ENCODE data around the gene TSPAN33.
"Not testable (repeated sequence)": the region's sequence is repeated elsewhere in the genome, so short reads cannot be mapped to it uniquely, and the experiment has no call there.

TSPAN33 gene

GRCh38 chr7:129144095-129144833, at the start of gene TSPAN33:
TSS of gene TSPAN33 (plus strand) at chr7:129144707. CDS start at chr7:129144981, 274 bp downstream.
- DNase-seq, result peak in 50 of 51 donors; percentile 21 to 90 (median 76)

GRCh38 chr7:129095258-129095657, 49.2 kb upstream of the TSPAN33 start:
- DNase-seq, result no peak

GRCh38 chr7:129098409-129099084, 46.0 kb upstream of the TSPAN33 start:
- DNase-seq, result no peak

GRCh38 chr7:129100827-129101166, 43.7 kb upstream of the TSPAN33 start:
- no peak for DNase-seq

GRCh38 chr7:129101746-129102145, 42.8 kb upstream of the TSPAN33 start:
- no peak for DNase-seq

GRCh38 chr7:129103561-129104324, 40.8 kb upstream of the TSPAN33 start:
- DNase-seq, result no peak

GRCh38 chr7:129108581-129108980, 35.9 kb upstream of the TSPAN33 start:
- no peak for DNase-seq

- peak in 15 of 51 donors; percentile 3 to 41 (median 14) for DNase-seq
Measured at GRCh38 chr7:129110258-129110981, 34.1 kb upstream of the TSPAN33 start.

- no peak for DNase-seq
Measured at GRCh38 chr7:129110982-129111376, 33.5 kb upstream of the TSPAN33 start.

- no peak for DNase-seq
Measured at GRCh38 chr7:129115676-129116075, 28.8 kb upstream of the TSPAN33 start.

- DNase-seq, result no peak
Measured at GRCh38 chr7:129118182-129118581, 26.3 kb upstream of the TSPAN33 start.

- DNase-seq, result no peak
Measured at GRCh38 chr7:129118976-129119375, 25.5 kb upstream of the TSPAN33 start.

- not testable (repeated sequence) for DNase-seq
Measured at GRCh38 chr7:129121501-129122077, 22.9 kb upstream of the TSPAN33 start.

GRCh38 chr7:129122078-129122750, 22.3 kb upstream of the TSPAN33 start:
- DNase-seq, result no peak

- peak in 6 of 51 donors; percentile 4 to 27 (median 16) for DNase-seq
Measured at GRCh38 chr7:129122751-129123509, 21.6 kb upstream of the TSPAN33 start.

GRCh38 chr7:129123510-129123857, 21.0 kb upstream of the TSPAN33 start:
- no peak for DNase-seq

- no peak for DNase-seq
Measured at GRCh38 chr7:129126314-129126713, 18.2 kb upstream of the TSPAN33 start.

- DNase-seq, result no peak
Measured at GRCh38 chr7:129127154-129127553, 17.4 kb upstream of the TSPAN33 start.

GRCh38 chr7:129127601-129128000, 16.9 kb upstream of the TSPAN33 start:
- no peak for DNase-seq
